PC-3 (cell line): ENCODE measurements around the gene PTPRN2.

Experiments
- EZH2 ChIP-seq: fragments of 300-600 bp; sonication (generic); IDR thresholded peaks from one replicate; pipeline ENCODE4 v1.6.1; 2017; ENCODE audit warnings: antibody characterized with exemption, mild to moderate bottlenecking, low read length; ENCODE audit not compliant: unreplicated experiment
- TF ChIP-seq, protein P1 (sequence below): fragments of 300-600 bp; sonication (generic); conservative IDR thresholded peaks from 2 replicates; pipeline ENCODE4 v1.5.1; 2017; ENCODE audit warnings: antibody characterized with exemption, low read depth, mild to moderate bottlenecking, low read length

DNA sequence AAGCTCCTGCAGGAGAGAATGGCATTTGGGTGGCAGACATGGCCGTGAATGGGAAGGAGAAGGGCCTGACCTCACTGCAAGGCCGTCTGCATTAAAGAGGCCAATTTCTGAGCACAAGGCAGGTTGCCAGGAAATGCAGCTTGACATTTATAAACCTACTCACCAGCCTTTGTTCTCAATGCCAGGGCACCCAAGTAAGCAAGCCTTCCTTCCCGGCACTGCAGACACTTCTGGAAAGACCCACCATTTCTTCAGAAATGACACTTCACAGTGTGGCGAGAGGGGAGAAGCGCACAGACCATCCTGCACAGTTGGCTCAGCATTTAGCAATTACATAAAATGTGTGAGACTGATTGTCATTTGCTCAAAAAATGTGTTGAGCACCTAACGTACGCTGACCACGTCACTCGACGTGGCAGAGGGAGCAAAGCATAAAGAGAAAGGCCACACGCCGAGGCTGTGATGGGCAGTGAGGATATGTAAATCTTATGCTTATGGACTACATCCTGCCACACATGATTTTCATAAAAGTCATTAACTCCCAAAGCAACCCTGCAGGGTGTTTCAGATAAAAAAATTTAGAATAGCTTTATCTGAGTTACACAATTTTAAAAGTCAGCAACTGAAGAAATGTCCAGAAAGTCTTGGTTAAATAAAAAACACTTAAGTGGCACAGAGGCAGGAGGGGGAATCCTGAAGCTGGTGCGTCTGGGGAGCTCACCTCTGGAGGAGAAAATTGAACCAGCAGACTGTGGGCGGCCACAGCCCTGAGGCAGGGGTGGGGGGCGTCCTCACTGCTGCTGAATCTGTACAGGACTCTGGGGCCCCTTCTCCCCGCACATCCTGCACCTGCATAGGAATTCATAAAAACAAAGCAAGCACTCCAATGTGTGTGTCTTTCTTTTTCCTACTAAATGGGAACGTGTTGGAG, 543.8 kb downstream of the PTPRN2 start:
- TF ChIP-seq, protein P1, sequence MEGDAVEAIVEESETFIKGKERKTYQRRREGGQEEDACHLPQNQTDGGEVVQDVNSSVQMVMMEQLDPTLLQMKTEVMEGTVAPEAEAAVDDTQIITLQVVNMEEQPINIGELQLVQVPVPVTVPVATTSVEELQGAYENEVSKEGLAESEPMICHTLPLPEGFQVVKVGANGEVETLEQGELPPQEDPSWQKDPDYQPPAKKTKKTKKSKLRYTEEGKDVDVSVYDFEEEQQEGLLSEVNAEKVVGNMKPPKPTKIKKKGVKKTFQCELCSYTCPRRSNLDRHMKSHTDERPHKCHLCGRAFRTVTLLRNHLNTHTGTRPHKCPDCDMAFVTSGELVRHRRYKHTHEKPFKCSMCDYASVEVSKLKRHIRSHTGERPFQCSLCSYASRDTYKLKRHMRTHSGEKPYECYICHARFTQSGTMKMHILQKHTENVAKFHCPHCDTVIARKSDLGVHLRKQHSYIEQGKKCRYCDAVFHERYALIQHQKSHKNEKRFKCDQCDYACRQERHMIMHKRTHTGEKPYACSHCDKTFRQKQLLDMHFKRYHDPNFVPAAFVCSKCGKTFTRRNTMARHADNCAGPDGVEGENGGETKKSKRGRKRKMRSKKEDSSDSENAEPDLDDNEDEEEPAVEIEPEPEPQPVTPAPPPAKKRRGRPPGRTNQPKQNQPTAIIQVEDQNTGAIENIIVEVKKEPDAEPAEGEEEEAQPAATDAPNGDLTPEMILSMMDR, result no peak
- TF ChIP-seq EZH2, result no peak
